ENCODE results near the gene PTPN23. TPM values are rescaled to one million over a fixed set of nuclear protein-coding genes. Genes with fewer than 3 reads are reported as not detected.

PTPN23 gene
- total and polyA plus RNA-seq, 2 of the 8 experiments (the other 6 are each of a cell fraction or from before 2014, with no cell fraction given), result 2.9 to 46.7 TPM

- TF ChIP-seq ASH2L (IDR thresholded peaks at IDR 0.05; ENCODE audit: low read length), result no peak
Observed at GRCh38 chr3:47407237-47407636, 26.4 kb downstream of the PTPN23 start (continued).
